Activated T-helper 1 cell treated with anti-CD3 and anti-CD28 coated beads, Interleukin-12 subunit alpha, Interleukin-12 subunit beta, Interleukin-2, Interleukin-4 antibody, amounts not matched to agents 30 ng/mL and 10 ng/mL and 1 ng/mL, durations not matched to agents 14 hours and 24 hours and 36 hours (primary cell): ENCODE measurements around the gene SLC9A7. TPM values are rescaled to one million over a fixed set of nuclear protein-coding genes. Genes with fewer than 3 reads are reported as not detected.

ENCODE experiments used
- DNase-seq: peaks from one replicate; pipeline ENCODE4 v3.0.0; 2021; ENCODE audit warnings: low spot score
- H3K27ac Mint-ChIP-seq: one replicate; pipeline ENCODE4 v1.8.0; 2021; ENCODE audit warnings: mild to moderate bottlenecking, mixed read lengths
- H3K27me3 Mint-ChIP-seq: one replicate; pipeline ENCODE4 v1.8.0; 2022; ENCODE audit warnings: mild to moderate bottlenecking, moderate library complexity, mixed read lengths; ENCODE audit not compliant: insufficient read depth
- H3K36me3 Mint-ChIP-seq: one replicate; pipeline ENCODE4 v1.8.0; 2021; ENCODE audit warnings: low read depth, mixed read lengths
- H3K4me1 Mint-ChIP-seq: one replicate; pipeline ENCODE4 v1.8.0; 2021; ENCODE audit warnings: low read depth, mixed read lengths
- H3K4me3 Mint-ChIP-seq: one replicate; pipeline ENCODE4 v1.8.0; 2021; ENCODE audit warnings: mild to moderate bottlenecking, moderate library complexity, mixed read lengths
- H3K9me3 Mint-ChIP-seq: one replicate; pipeline ENCODE4 v1.8.0; 2021; ENCODE audit warnings: mixed read lengths
- intact Hi-C: fragments of 100-400 bp; cut with micrococcal nuclease; formaldehyde crosslinking; loops from one replicate; pipeline ENCODE4 v1.15.1; 2024
- total RNA-seq: library from RNA; stranded (reverse); gene quantifications from 2 replicates; pipeline ENCODE4 v1.2.3, GENCODE V29; 2022

Gene SLC9A7
- total RNA-seq, 1 donor from 2014 or later = 36.9 TPM

DNA sequence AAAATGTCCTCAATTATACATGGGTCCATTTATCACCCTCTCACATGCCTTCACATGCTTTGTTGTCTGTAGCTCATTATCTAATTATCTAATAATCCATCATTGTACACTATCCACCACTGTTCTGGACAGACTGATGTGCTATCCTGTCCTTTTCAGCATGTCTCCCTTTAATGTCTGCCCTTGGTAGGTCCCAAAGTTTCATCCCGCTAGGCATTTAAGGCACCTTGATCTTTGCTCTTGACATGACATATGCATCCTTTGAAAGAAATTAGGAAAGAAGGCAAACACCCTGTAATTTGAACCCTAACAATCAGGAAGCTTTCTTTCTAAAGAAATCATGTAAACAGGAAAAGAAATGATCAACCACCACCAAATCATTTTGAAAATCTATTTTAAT lies 179.7 kb downstream of the SLC9A7 start:
- peaks cover 23% of the 10 kb centered on the region for H3K36me3 Mint-ChIP-seq
- no peaks in the 10 kb centered on the region for H3K27me3 Mint-ChIP-seq
- peaks cover 25% of the 10 kb centered on the region for H3K4me1 Mint-ChIP-seq
- H3K27ac Mint-ChIP-seq = no peak overlapping the region
- no peak overlapping the region for H3K4me3 Mint-ChIP-seq
- intact Hi-C loops = loop anchor here (10.0 kb wide), 1 partner anchor 804 kb away; no protein-coding TSS in a partner anchor
- DNase-seq = no peak
- H3K9me3 Mint-ChIP-seq = no peaks in the 10 kb centered on the region

DNA sequence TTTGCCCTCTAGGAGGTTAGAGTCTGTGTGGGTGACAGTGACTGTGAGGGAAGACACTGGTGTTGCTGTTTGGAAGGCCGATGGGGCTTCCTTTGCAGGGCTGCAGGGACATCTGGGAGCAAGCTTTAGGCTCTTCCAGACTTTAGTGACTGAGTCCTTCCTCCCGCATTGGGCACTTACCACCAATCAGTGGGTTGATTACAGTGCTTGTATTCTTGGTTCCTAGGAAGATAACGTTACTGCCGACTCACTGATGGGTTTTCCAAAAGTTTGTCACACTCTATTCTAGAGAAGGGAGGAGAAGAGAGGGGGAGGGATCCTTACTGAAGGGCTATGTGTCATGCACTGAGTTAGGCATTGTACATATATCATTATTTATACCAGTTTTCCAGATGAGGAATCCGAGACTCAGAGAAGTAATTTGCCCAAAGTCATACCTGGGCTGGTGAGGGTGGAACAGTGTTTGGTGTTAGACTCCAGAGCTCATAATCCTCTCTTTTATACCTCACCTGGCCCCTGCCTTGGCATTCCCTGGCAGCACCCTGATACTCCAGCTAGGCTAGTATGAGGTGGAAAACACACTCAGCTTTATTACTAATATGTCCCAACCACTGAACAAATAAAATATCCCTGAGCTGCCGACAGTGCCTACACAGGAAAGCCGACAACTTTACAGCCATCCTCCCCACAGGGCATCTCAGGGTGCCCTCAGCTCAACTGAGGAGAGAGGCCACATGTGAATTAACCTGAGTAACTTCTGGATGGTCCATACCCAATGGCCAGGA lies 181.5 kb downstream of the SLC9A7 start:
- Mint-ChIP-seq H3K9me3 (no peaks in the 10 kb centered on the region), H3K36me3 (peaks cover 19% of the 10 kb centered on the region), H3K4me1 (peaks cover 35% of the 10 kb centered on the region), H3K27me3 (no peaks in the 10 kb centered on the region), H3K27ac (no peak overlapping the region), H3K4me3 (peak overlapping the region; percentile 76)
- intact Hi-C loops = loop anchor here (10.0 kb wide), 1 partner anchor 803 kb away; no protein-coding TSS in a partner anchor
- DNase-seq = no peak

DNA sequence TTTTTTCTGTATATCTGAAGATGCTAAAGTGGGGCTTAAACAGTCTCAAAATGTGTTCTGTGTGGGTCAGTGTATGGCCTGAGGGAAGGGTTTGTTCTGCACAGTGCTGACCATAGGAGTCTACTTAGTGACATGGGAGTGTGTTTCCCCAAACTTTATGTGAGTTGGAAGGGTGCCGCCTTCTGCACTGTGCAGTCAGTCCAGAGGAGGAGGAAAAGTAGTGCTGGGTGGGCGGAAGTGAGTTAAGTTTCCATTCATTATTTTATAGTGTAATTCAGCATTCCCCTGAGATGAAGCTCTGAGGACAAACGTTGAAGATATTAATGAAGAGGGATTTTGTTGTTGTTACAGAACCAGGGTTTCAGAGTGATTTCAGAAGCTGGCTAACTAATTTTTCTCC lies 182.5 kb downstream of the SLC9A7 start:
- H3K9me3 Mint-ChIP-seq = no peaks in the 10 kb centered on the region
- no peaks in the 10 kb centered on the region for H3K27me3 Mint-ChIP-seq
- intact Hi-C loops = loop anchor here (10.0 kb wide), 1 partner anchor 802 kb away; no protein-coding TSS in a partner anchor
- H3K27ac Mint-ChIP-seq = peak overlapping the region; percentile 57
- no peak for DNase-seq
- peaks cover 17% of the 10 kb centered on the region for H3K36me3 Mint-ChIP-seq
- peak overlapping the region; percentile 76 for H3K4me3 Mint-ChIP-seq
- H3K4me1 Mint-ChIP-seq = peaks cover 44% of the 10 kb centered on the region

DNA sequence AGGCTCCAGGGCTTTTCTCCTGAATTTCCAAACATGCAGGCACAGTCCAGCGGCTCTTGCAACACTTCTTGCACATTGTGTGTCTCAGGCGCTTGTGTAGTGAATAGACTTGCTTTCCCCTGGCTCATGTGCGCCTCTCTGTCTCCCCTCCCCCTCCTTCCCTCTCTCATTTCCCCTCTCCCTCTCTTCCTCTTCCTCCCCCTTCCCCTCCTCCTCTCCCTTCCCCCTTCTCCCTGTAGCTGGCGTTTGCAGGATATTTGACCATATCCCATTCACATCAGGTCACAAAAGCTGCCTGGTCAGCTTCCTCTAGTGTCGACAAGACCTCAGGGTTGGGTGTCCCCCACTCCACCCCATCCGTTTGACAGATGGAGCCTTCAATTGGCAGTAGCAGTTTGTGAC lies 182.9 kb downstream of the SLC9A7 start:
- no peaks in the 10 kb centered on the region for H3K27me3 Mint-ChIP-seq
- peaks cover 44% of the 10 kb centered on the region for H3K4me1 Mint-ChIP-seq
- peak overlapping the region; percentile 76 for H3K4me3 Mint-ChIP-seq
- intact Hi-C loops = loop anchor here (10.0 kb wide), 1 partner anchor 801 kb away; no protein-coding TSS in a partner anchor
- H3K36me3 Mint-ChIP-seq = peaks cover 17% of the 10 kb centered on the region
- H3K27ac Mint-ChIP-seq = peak overlapping the region; percentile 57
- H3K9me3 Mint-ChIP-seq = no peaks in the 10 kb centered on the region
- DNase-seq = no peak

DNA sequence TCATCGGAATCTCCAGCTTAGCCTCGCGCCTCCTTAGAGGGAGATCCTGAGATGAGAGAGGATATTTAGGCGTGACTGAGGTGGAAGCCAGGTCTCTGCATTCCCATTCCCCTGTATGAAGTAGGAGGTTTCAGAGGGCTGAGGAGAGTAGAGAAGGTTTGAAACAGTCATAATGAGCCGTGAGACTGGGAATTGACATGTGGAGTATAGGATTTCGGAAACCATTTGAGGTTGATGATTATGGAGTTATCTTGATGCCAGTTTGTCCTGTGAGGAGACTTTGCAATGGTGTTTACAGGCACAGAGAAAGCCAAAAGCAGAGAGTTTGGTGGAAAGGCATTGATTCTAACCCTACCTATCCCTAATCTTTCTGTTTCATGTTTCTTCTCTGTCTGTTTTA lies 183.3 kb downstream of the SLC9A7 start:
- no peaks in the 10 kb centered on the region for H3K27me3 Mint-ChIP-seq
- peaks cover 17% of the 10 kb centered on the region for H3K36me3 Mint-ChIP-seq
- peak overlapping the region; percentile 23 for H3K27ac Mint-ChIP-seq
- no peaks in the 10 kb centered on the region for H3K9me3 Mint-ChIP-seq
- intact Hi-C loops = loop anchor here (10.0 kb wide), 1 partner anchor 801 kb away; no protein-coding TSS in a partner anchor
- DNase-seq = no peak
- peaks cover 44% of the 10 kb centered on the region for H3K4me1 Mint-ChIP-seq
- H3K4me3 Mint-ChIP-seq = peak overlapping the region; percentile 76

DNA sequence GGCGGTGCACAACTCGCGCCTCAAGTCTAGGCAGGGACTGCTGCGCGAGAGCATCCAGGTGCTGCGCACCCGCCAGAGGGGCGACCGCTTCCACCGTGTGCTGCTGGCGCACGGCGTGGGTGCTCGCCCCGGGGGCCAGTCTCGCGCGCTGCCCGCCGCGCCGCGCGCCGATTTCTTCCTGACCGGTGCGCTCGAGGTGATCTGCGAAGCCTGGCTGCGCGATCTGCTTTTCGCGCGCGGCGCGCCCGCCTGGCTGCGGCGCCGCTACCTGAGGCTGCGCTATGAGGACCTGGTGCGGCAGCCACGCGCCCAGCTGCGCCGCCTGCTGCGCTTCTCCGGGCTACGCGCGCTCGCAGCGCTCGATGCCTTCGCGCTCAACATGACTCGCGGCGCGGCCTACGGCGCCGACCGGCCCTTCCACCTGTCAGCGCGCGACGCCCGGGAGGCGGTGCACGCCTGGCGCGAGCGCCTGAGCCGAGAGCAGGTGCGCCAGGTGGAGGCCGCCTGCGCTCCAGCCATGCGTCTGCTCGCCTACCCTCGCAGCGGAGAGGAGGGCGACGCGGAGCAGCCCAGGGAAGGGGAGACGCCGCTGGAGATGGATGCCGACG lies 184.0 kb downstream of the SLC9A7 start:
- Mint-ChIP-seq H3K27me3 (no peaks in the 10 kb centered on the region), H3K27ac (no peak overlapping the region), H3K36me3 (peaks cover 17% of the 10 kb centered on the region), H3K4me1 (peaks cover 44% of the 10 kb centered on the region), H3K9me3 (no peaks in the 10 kb centered on the region), H3K4me3 (peak overlapping the region; percentile 80)
- intact Hi-C loops = loop anchor here (5.0 to 10.0 kb wide), 3 partner anchors 217 to 800 kb away; partner anchors contain the start of gene RP2
- peak; percentile 32 for DNase-seq

DNA sequence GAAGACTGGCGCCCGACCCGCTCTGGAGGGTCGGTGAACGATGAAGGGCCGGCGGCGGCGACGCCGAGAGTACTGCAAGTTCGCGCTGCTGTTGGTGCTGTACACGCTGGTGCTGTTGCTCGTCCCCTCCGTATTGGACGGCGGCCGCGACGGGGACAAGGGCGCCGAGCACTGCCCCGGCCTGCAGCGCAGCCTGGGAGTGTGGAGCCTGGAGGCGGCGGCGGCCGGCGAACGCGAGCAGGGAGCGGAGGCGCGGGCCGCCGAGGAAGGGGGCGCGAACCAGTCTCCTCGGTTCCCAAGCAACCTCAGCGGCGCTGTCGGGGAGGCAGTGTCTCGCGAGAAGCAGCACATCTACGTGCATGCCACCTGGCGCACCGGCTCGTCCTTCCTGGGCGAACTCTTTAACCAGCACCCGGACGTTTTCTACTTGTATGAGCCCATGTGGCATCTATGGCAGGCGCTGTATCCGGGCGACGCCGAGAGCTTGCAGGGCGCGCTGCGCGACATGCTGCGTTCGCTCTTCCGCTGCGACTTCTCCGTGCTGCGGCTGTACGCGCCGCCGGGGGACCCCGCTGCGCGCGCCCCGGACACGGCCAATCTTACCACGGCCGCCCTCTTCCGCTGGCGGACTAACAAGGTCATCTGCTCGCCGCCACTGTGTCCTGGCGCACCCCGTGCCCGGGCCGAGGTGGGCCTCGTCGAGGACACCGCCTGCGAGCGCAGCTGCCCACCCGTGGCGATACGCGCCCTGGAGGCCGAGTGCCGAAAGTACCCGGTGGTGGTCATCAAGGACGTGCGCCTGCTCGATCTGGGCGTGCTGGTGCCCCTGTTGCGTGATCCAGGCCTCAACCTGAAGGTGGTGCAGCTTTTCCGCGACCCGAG lies 184.8 kb downstream of the SLC9A7 start:
- H3K9me3 Mint-ChIP-seq = no peaks in the 10 kb centered on the region
- peaks cover 15% of the 10 kb centered on the region for H3K36me3 Mint-ChIP-seq
- intact Hi-C loops = loop anchor here (1.0 to 10.0 kb wide), 9 partner anchors 29 to 799 kb away; partner anchors contain the start of genes RP2, SLC9A7 and ZNF674
- H3K27ac Mint-ChIP-seq = peak overlapping the region; percentile 61
- DNase-seq = peak; percentile 50
- peak overlapping the region; percentile 80 for H3K4me3 Mint-ChIP-seq
- peaks cover 39% of the 10 kb centered on the region for H3K4me1 Mint-ChIP-seq
- no peaks in the 10 kb centered on the region for H3K27me3 Mint-ChIP-seq

DNA sequence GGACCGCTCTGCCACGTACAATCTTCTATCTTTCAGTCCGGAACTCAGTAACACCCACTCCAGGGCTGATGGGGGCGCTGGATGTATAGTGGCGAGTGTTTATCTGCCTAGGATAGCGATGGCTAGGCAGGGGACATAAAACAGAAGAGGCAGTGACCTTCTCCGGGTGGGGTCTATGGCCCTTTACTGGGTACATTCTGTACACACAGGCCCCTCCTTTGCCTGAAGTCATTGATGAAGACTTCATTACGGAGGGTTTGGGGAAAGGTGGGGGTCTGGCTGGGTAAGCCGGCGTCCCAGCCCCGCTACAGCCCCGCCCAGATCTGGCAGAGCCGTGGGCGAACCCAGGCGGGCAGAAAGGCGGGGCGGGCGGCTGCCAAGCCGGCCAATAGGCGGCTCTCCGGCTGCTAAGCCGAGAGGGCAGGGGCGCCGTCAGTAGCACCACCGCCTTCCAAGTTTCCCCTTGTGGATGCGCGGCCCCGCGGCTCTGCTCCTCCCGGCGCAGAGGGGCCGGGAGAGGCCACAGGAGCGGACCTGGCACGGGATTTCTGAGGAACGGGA lies 185.5 kb downstream of the SLC9A7 start, which contains the start of gene CHST7:
TSS of gene CHST7 (plus strand) at position 435 of the 561 bp plus-strand sequence. CDS start 167 bp downstream, outside the sequence.
- peaks cover 15% of the 10 kb centered on the region for H3K36me3 Mint-ChIP-seq
- no peaks in the 10 kb centered on the region for H3K27me3 Mint-ChIP-seq
- peaks cover 38% of the 10 kb centered on the region for H3K4me1 Mint-ChIP-seq
- intact Hi-C loops = loop anchor here (1.0 to 10.0 kb wide), 9 partner anchors 28 to 799 kb away; partner anchors contain the start of genes RP2, SLC9A7 and ZNF674
- no peaks in the 10 kb centered on the region for H3K9me3 Mint-ChIP-seq
- peak within 1 kb of the TSS; percentile 91 for H3K27ac Mint-ChIP-seq
- peak within 1 kb of the TSS; percentile 80 for H3K4me3 Mint-ChIP-seq
- DNase-seq = peak; percentile 46

DNA sequence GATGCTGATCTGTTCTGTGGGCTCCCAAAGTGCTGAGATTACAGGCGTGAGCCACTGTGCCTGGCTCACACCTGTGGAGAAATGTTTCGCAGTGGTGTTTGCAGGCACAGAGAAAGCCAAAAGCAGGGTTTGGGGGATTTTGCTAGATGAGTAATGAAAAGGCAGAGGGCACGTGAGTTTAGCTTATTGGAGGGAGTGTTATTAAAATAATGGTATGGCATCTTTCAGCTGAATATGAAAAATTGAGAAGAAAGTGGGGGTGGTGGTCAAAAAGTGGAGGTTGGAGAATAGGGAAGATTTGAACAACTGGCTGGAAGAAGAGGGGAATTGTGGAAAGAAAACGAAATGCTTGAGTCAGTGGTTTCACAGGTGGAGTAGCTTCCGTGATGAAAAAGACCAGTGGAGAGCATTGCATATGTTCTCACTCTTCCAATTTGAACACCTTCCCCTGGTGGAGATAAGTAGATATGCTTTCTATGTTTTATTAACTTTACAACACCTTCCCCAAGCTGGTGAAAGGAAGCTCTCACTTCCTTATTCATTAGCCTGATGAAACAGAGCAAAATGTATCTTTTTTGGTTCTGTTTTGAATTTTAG lies 186.5 kb downstream of the SLC9A7 start:
- intact Hi-C loops = loop anchor here (1.0 to 10.0 kb wide), 7 partner anchors 15 to 798 kb away; partner anchors contain the start of gene RP2
- Mint-ChIP-seq H3K9me3 (no peaks in the 10 kb centered on the region), H3K4me1 (peaks cover 32% of the 10 kb centered on the region), H3K27me3 (no peaks in the 10 kb centered on the region), H3K4me3 (peak overlapping the region; percentile 80), H3K27ac (peak overlapping the region; percentile 91), H3K36me3 (peaks cover 9% of the 10 kb centered on the region)
- DNase-seq = no peak

DNA sequence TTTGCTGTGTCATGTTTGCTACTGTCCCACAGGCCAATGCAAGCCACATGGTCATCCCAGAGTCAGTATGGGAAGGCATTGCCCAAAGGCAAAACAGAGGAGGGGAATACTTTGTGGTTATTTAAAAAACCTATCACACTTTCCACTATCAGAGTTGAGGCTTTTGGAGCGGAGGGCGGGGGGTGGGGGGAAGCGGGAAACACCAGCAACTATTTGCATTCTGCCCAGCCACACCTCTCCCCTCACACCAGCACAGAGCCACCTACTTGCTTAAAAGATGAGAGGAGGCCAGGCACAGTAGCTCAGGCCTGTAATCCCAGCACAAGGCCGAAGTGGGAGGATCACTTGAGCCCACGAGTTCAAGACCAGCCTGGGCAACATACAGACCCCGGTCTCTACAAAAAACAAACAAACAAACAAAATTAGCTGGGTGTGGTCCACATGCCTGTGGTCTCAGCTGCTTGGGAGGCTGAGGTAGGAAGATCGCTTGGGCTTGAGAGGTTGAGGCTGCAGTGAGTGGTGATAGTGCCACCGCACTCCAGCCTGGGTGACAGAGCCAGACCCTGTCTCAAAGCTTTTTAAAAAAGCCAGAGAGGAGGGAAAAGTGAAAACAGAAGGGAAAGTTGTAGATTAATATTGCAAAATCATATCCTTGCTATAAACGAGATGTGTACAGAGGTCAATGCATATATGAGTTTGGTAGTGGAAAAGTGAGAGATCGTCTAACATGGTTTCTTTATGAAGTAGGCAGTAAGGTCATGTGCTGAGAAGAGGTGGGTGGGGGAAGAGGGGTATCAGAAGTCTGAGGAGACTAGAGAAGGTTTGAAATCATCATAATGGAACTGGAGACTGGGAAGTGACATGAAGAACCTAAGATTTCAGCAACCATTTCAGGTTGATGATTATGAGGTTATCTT lies 187.2 kb downstream of the SLC9A7 start:
- H3K27ac Mint-ChIP-seq = peak overlapping the region; percentile 91
- peaks cover 4% of the 10 kb centered on the region for H3K36me3 Mint-ChIP-seq
- intact Hi-C loops = loop anchor here (1.0 to 10.0 kb wide), 7 partner anchors 16 to 797 kb away; partner anchors contain the start of gene RP2
- no peaks in the 10 kb centered on the region for H3K9me3 Mint-ChIP-seq
- peak overlapping the region; percentile 66 for H3K4me3 Mint-ChIP-seq
- peaks cover 25% of the 10 kb centered on the region for H3K4me1 Mint-ChIP-seq
- no peaks in the 10 kb centered on the region for H3K27me3 Mint-ChIP-seq
- DNase-seq = no peak

DNA sequence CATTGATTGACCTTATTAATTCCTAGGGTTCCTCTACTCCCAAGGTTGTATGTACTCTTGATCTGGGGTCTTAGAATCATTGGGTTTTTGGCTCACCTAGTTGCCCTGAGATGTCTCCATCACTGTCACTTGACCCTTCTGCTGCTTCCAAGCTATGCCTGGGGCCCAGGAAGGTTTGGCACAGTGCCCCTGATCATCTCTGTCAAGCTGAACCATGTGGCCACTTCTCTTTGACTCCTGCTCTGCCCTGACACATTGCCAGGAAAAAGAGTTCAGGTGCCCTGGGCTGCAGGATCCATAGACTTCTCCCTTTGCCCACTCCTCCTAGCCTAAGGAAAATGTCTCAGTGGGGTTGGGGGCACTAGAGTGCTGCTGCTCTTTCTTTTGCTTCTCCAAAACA lies 189.3 kb downstream of the SLC9A7 start:
- no peaks in the 10 kb centered on the region for H3K9me3 Mint-ChIP-seq
- intact Hi-C loops = loop anchor here (5.0 to 10.0 kb wide), 3 partner anchors 223 to 795 kb away; partner anchors contain the start of gene RP2
- no peak overlapping the region for H3K4me3 Mint-ChIP-seq
- no peak overlapping the region for H3K27ac Mint-ChIP-seq
- H3K4me1 Mint-ChIP-seq = peaks cover 19% of the 10 kb centered on the region
- H3K36me3 Mint-ChIP-seq = peaks cover 2% of the 10 kb centered on the region
- H3K27me3 Mint-ChIP-seq = no peaks in the 10 kb centered on the region
- no peak for DNase-seq
